B cell (primary cell): ENCODE measurements around the gene PGBD5. TPM values are rescaled to one million over a fixed set of nuclear protein-coding genes. Genes with fewer than 3 reads are reported as not detected.

ENCODE experiments used
- ATAC-seq: fragments of 200-7000 bp; cut with Tn5 transposase; one replicate; pipeline ENCODE4 v1.10.0; 2021; ENCODE audit warnings: low read depth, mild to moderate bottlenecking, moderate number of reproducible peaks, moderate library complexity
- CTCF ChIA-PET: fragments of 350-600 bp; sonication (Branson Sonifier 250); formaldehyde crosslinking; loops from one replicate; lab custom pipeline; 2021; ENCODE audit warnings: antibody characterized with exemption, inconsistent platforms; lab: Charles Lee
- POLR2A ChIA-PET: fragments of 350-600 bp; sonication (Branson Sonifier 250); formaldehyde crosslinking; loops from one replicate; lab custom pipeline; 2021; ENCODE audit warnings: antibody characterized with exemption; lab: Charles Lee
- DNase-seq: peaks from one replicate; pipeline ENCODE4 v3.0.0; 2013
- H2AFZ ChIP-seq: 2 replicates; pipeline ENCODE4 v1.6.1; 2012; ENCODE audit warnings: mild to moderate bottlenecking, low read depth, low read length; ENCODE audit not compliant: insufficient read depth, poor library complexity, severe bottlenecking
- H3K27ac ChIP-seq, 2 donors: 1 replicate in 1 of 2; 2 replicates in 1 of 2; pipeline ENCODE4 v1.5.1; 2012 to 2013; ENCODE audit warnings: low read length in 2 of 2, mild to moderate bottlenecking in 2 of 2, moderate library complexity in 1 of 2
- H3K27me3 ChIP-seq, 4 experiments: fragments of 200-600 bp in 1 of 4; sonication (generic) in 1 of 4; replicated peaks in 1 of 4; 1 replicate in 2 of 4; 2 replicates in 2 of 4; pipeline versions ENCODE4 v1.6.1 to v1.7.0; 2013 to 2016; ENCODE audit warnings: low read length in 3 of 4, mild to moderate bottlenecking in 2 of 4, mixed read lengths in 1 of 4, moderate library complexity in 1 of 4; ENCODE audit not compliant: insufficient read depth in 4 of 4, control insufficient read depth in 3 of 4; ENCODE audit errors: control extremely low read depth in 1 of 4
- H3K36me3 ChIP-seq, 2 experiments: replicated peaks in 1 of 2; 1 replicate in 1 of 2; 2 replicates in 1 of 2; pipeline versions ENCODE4 v1.6.1 to v1.7.1; 2013; ENCODE audit warnings: low read length in 1 of 2; ENCODE audit not compliant: insufficient read depth in 2 of 2, control insufficient read depth in 1 of 2; ENCODE audit errors: control extremely low read depth in 1 of 2, extremely low read depth in 1 of 2
- H3K4me1 ChIP-seq, 2 donors: fragments of 200-600 bp in 1 of 2; sonication (generic) in 1 of 2; 1 replicate in 1 of 2; 2 replicates in 1 of 2; pipeline versions ENCODE4 v1.5.1 to v1.6.1; 2013 to 2017; ENCODE audit warnings: low read length in 2 of 2; ENCODE audit not compliant: control insufficient read depth in 2 of 2, insufficient read depth in 2 of 2
- H3K4me2 ChIP-seq: replicated peaks from 2 replicates; pipeline ENCODE3; 2012; ENCODE audit warnings: mild to moderate bottlenecking, low read depth, low read length; ENCODE audit not compliant: poor library complexity, severe bottlenecking
- H3K4me3 ChIP-seq, 5 experiments: fragments of 200-600 bp in 1 of 5; sonication (generic) in 1 of 5; 1 replicate in 3 of 5; 2 replicates in 2 of 5; pipeline versions ENCODE4 v1.5.1 to v1.7.0; 2011 to 2016; ENCODE audit warnings: low read length in 4 of 5, mild to moderate bottlenecking in 4 of 5, low read depth in 2 of 5, control low read depth in 1 of 5, moderate library complexity in 1 of 5; ENCODE audit not compliant: insufficient read depth in 1 of 5; ENCODE audit errors: control extremely low read depth in 1 of 5, extremely low read depth in 1 of 5
- H3K79me2 ChIP-seq: fragments of 200-600 bp; sonication (generic); one replicate; pipeline ENCODE4 v1.6.0; 2016; ENCODE audit warnings: low read length; ENCODE audit not compliant: control insufficient read depth, insufficient read depth
- H3K9ac ChIP-seq: fragments of 200-600 bp; sonication (generic); 2 replicates; pipeline ENCODE4 v1.6.1; 2017; ENCODE audit warnings: mild to moderate bottlenecking, low read length, moderate library complexity
- H3K9me3 ChIP-seq, 3 donors: one replicate each; pipeline versions ENCODE4 v1.6.1 to v1.7.1; 2013; ENCODE audit warnings: low read length in 2 of 3; ENCODE audit not compliant: control insufficient read depth in 2 of 3, insufficient read depth in 1 of 3; ENCODE audit errors: control extremely low read depth in 1 of 3
- H4K20me1 ChIP-seq: 2 replicates; pipeline ENCODE4 v1.6.0; 2012; ENCODE audit warnings: mild to moderate bottlenecking, low read length; ENCODE audit not compliant: insufficient read depth, control insufficient read depth, poor library complexity, severe bottlenecking
- H3K27ac Mint-ChIP-seq: one replicate; pipeline ENCODE4 v1.8.0; 2021; ENCODE audit warnings: mixed read lengths
- H3K27me3 Mint-ChIP-seq: one replicate; pipeline ENCODE4 v1.8.0; 2021; ENCODE audit warnings: mixed read lengths
- H3K4me1 Mint-ChIP-seq: one replicate; pipeline ENCODE4 v1.8.0; 2021; ENCODE audit warnings: mixed read lengths
- H3K4me3 Mint-ChIP-seq: one replicate; pipeline ENCODE4 v1.8.0; 2021; ENCODE audit warnings: mixed read lengths
- H3K9me3 Mint-ChIP-seq: one replicate; pipeline ENCODE4 v1.8.0; 2022; ENCODE audit warnings: mixed read lengths; ENCODE audit not compliant: insufficient read depth
- EZH2 ChIP-seq: IDR thresholded peaks from 2 replicates; pipeline ENCODE4 v1.6.1; 2012; ENCODE audit warnings: borderline replicate concordance, low read depth, mild to moderate bottlenecking, moderate library complexity, low read length; ENCODE audit not compliant: insufficient read depth, poor library complexity, severe bottlenecking
- WGBS: methylation state at CpG from one replicate; pipeline ENCODE4 v1.1.5; 2013; ENCODE audit warnings: missing lambda C conversion rate; ENCODE audit not compliant: insufficient coverage; 5-methylcytosine and 5-hydroxymethylcytosine counted together
- intact Hi-C: fragments of 100-400 bp; cut with micrococcal nuclease; formaldehyde crosslinking; loops from one replicate; pipeline ENCODE4 v1.10.0; 2022
- polyA plus RNA-seq: library from polyadenylated mRNA; depleted of rRNA; stranded (reverse); fragments of >200 nt; gene quantifications from 2 replicates; pipeline ENCODE4 v1.2.3, GENCODE V29; 2012
- total RNA-seq, 2 donors: library from RNA; stranded (reverse); fragments of 120-200 nt in 1 of 2; gene quantifications; 1 replicate in 1 of 2; 2 replicates in 1 of 2; pipeline versions ENCODE4 v1.2.3 to v1.2.4, GENCODE V29; 2013 to 2022
- TF ChIP-seq, protein P1 (sequence below): fragments of 200-600 bp; IDR thresholded peaks from one replicate; pipeline ENCODE4 v1.8.0; 2022; ENCODE audit warnings: antibody characterized with exemption, mild to moderate bottlenecking

Gene PGBD5
- total and polyA plus RNA-seq, 2 donors (not counting 1 experiment from before 2014, with no cell fraction given) = 0.07 TPM; not detected in 1

DNA sequence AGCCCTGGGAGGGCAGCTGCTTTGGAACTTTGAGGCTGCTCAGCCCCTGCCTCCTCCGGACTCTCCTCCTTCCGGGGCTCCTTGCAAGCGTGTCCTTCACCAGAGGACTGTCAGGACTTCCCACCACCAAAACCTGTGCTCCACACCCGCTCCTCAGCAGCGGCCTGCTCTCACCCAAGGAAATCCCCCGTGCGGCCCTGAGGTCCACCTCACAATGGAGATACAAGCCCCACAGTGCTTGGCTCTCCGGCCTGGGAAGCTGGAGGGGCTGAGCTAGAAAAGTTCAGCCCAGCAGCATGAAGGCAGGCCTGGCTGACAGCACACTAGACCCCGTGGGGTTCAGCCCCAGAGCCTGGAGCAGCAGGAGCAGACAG, 33.6 kb downstream of the PGBD5 start:
- H3K36me3 ChIP-seq = no peaks in the 10 kb centered on the region
- H3K9me3 ChIP-seq = peaks cover 0 to 10% (median 0%) of the 10 kb centered on the region in 3 donors
- no peak for TF ChIP-seq EZH2
- TF ChIP-seq, protein P1, sequence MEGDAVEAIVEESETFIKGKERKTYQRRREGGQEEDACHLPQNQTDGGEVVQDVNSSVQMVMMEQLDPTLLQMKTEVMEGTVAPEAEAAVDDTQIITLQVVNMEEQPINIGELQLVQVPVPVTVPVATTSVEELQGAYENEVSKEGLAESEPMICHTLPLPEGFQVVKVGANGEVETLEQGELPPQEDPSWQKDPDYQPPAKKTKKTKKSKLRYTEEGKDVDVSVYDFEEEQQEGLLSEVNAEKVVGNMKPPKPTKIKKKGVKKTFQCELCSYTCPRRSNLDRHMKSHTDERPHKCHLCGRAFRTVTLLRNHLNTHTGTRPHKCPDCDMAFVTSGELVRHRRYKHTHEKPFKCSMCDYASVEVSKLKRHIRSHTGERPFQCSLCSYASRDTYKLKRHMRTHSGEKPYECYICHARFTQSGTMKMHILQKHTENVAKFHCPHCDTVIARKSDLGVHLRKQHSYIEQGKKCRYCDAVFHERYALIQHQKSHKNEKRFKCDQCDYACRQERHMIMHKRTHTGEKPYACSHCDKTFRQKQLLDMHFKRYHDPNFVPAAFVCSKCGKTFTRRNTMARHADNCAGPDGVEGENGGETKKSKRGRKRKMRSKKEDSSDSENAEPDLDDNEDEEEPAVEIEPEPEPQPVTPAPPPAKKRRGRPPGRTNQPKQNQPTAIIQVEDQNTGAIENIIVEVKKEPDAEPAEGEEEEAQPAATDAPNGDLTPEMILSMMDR = no peak
- peaks cover 0 to 13% (median 3%) of the 10 kb centered on the region in 4 experiments for H3K27me3 ChIP-seq
- no peak overlapping the region for H3K9ac ChIP-seq
- no peaks in the 10 kb centered on the region for H4K20me1 ChIP-seq
- 59% methylated on average over 9 of the region's 9 CpGs for WGBS
- no peaks in the 10 kb centered on the region for H3K79me2 ChIP-seq
- no peak for DNase-seq
- H3K27ac ChIP-seq = no peak overlapping the region
- H3K4me3 ChIP-seq = no peak overlapping the region
- no peaks in the 10 kb centered on the region for H3K4me1 Mint-ChIP-seq
- no peak overlapping the region for H3K4me3 Mint-ChIP-seq
- H3K27me3 Mint-ChIP-seq = peaks cover 22% of the 10 kb centered on the region
- CTCF ChIA-PET = no interaction called here
- intact Hi-C loops = no loop called here
- H2AFZ ChIP-seq = no peak overlapping the region
- POLR2A ChIA-PET = no interaction called here
- H3K4me1 ChIP-seq = no peaks in the 10 kb centered on the region
- no peak overlapping the region for H3K4me2 ChIP-seq
- no peak for ATAC-seq
- no peak overlapping the region for H3K27ac Mint-ChIP-seq
- no peaks in the 10 kb centered on the region for H3K9me3 Mint-ChIP-seq

DNA sequence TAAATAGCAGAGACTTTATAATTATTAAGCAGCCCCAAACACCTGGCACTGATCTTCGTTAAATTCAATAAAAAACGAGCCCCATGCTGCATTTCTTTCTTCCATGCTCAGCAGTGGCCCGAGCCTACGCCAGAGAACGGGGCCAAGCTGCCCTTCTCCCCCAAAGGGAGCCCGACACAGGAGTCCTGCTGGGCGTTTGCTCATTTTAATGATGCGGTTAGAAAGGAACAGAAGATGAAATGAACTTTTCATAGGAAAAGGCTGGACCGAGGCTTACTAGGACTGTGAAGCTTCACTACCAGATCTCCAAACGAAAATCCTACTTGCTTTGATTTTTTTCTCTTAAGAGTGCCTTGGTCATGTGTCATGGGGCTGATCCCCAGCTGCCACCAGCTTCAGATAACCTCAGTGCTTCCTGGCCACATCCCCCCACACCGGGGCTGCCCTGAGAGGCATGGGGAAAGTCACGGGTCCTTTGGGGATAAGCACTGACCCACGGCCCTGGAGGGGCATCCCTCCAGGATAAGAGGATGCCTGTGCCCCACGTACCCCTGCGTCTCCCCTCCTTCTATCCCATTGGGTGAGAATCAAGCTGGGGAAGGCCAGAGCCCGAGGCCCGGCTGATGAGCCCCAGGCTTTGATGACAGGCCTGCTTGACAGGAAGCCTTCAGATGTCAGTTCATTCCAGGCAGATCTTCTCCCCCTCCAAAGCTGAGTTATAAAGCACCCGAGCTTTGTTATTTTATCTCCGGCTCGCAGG, 34.2 kb downstream of the PGBD5 start:
- Histone ChIP-seq H3K9ac (no peak overlapping the region), H3K36me3 (no peaks in the 10 kb centered on the region), H3K79me2 (no peaks in the 10 kb centered on the region), H4K20me1 (no peaks in the 10 kb centered on the region), H3K4me2 (no peak overlapping the region), H2AFZ (no peak overlapping the region), H3K9me3 (peaks cover 0 to 10% (median 0%) of the 10 kb centered on the region in 3 donors), H3K4me1 (no peaks in the 10 kb centered on the region), H3K4me3 (no peak overlapping the region), H3K27me3 (peaks cover 0 to 15% (median 2%) of the 10 kb centered on the region in 4 experiments), H3K27ac (no peak overlapping the region)
- TF ChIP-seq EZH2 = no peak
- TF ChIP-seq, protein P1 = no peak
- Mint-ChIP-seq H3K4me1 (no peaks in the 10 kb centered on the region), H3K9me3 (no peaks in the 10 kb centered on the region), H3K27ac (no peak overlapping the region), H3K4me3 (no peak overlapping the region), H3K27me3 (peaks cover 18% of the 10 kb centered on the region)
- ChIA-PET POLR2A (no interaction called here), CTCF (no interaction called here)
- ATAC-seq = no peak
- no peak for DNase-seq
- WGBS = 58% methylated on average over 11 of the region's 20 CpGs
- intact Hi-C loops = no loop called here
